Astrocyte (in vitro differentiated cells and primary cell): ENCODE results near the gene HIPK2. TPM values are rescaled to one million over a fixed set of nuclear protein-coding genes. Genes with fewer than 3 reads are reported as not detected.
A peak's percentile ranks its signal among the peaks of the same experiment; 100 is the strongest.

Source experiments
- DNase-seq: peaks from one replicate; pipeline ENCODE4 v3.0.0-alpha.2; 2010; ENCODE audit warnings: low read depth
- FAIRE-seq: peaks from 2 replicates; lab custom pipeline; 2011; peaks lifted over from hg19 to GRCh38; lab: Jason Lieb, UNC
- H2AFZ ChIP-seq: 2 replicates; pipeline ENCODE4 v1.6.0; 2012; ENCODE audit warnings: low read depth, low read length, inconsistent platforms
- H3K27ac ChIP-seq: 2 replicates; pipeline ENCODE4 v1.5.1; 2011; ENCODE audit warnings: low read depth, low read length, inconsistent platforms
- H3K27me3 ChIP-seq: 2 replicates; pipeline ENCODE4 v1.6.0; 2011; ENCODE audit warnings: low read length, inconsistent platforms; ENCODE audit not compliant: insufficient read depth
- H3K36me3 ChIP-seq: 2 replicates; pipeline ENCODE4 v1.5.1; 2011; ENCODE audit warnings: low read length, inconsistent platforms; ENCODE audit not compliant: insufficient read depth
- H3K4me1 ChIP-seq: 2 replicates; pipeline ENCODE4 v1.5.1; 2011; ENCODE audit warnings: low read length, inconsistent platforms; ENCODE audit not compliant: insufficient read depth
- H3K4me2 ChIP-seq: 2 replicates; pipeline ENCODE4 v1.6.0; 2012; ENCODE audit warnings: low read length, inconsistent platforms
- H3K4me3 ChIP-seq: 2 replicates; pipeline ENCODE4 v1.5.1; 2011; ENCODE audit warnings: low read depth, mild to moderate bottlenecking, low read length, inconsistent platforms; ENCODE audit not compliant: insufficient read depth
- H3K79me2 ChIP-seq: 2 replicates; pipeline ENCODE4 v1.6.0; 2012; ENCODE audit warnings: mild to moderate bottlenecking, low read length, inconsistent platforms; ENCODE audit not compliant: insufficient read depth
- H3K9ac ChIP-seq: 2 replicates; pipeline ENCODE4 v1.6.0; 2012; ENCODE audit warnings: mild to moderate bottlenecking, low read length, inconsistent platforms
- H3K9me3 ChIP-seq: 2 replicates; pipeline ENCODE4 v1.5.1; 2012; ENCODE audit warnings: low read depth, mild to moderate bottlenecking, low read length, inconsistent platforms; ENCODE audit not compliant: insufficient read depth
- H4K20me1 ChIP-seq: 2 replicates; pipeline ENCODE4 v1.6.0; 2012; ENCODE audit warnings: low read length, inconsistent platforms; ENCODE audit not compliant: insufficient read depth
- H3K27ac Mint-ChIP-seq: one replicate; pipeline ENCODE4 v1.8.0; 2021; ENCODE audit warnings: mild to moderate bottlenecking, mixed read lengths; ENCODE audit not compliant: unreplicated experiment
- H3K27me3 Mint-ChIP-seq: one replicate; pipeline ENCODE4 v1.8.0; 2021; ENCODE audit warnings: low read depth, mixed read lengths; ENCODE audit not compliant: unreplicated experiment
- H3K36me3 Mint-ChIP-seq: one replicate; pipeline ENCODE4 v1.8.0; 2021; ENCODE audit warnings: low read depth, mixed read lengths; ENCODE audit not compliant: unreplicated experiment
- H3K4me1 Mint-ChIP-seq: one replicate; pipeline ENCODE4 v1.8.0; 2021; ENCODE audit warnings: low read depth, mixed read lengths; ENCODE audit not compliant: unreplicated experiment
- H3K4me3 Mint-ChIP-seq: one replicate; pipeline ENCODE4 v1.8.0; 2021; ENCODE audit warnings: mild to moderate bottlenecking, moderate library complexity, mixed read lengths; ENCODE audit not compliant: unreplicated experiment
- H3K9me3 Mint-ChIP-seq: one replicate; pipeline ENCODE4 v1.8.0; 2021; ENCODE audit warnings: mild to moderate bottlenecking, mixed read lengths; ENCODE audit not compliant: unreplicated experiment
- EZH2 ChIP-seq: IDR thresholded peaks from 2 replicates; pipeline ENCODE4 v1.6.1; 2012; ENCODE audit warnings: mild to moderate bottlenecking, low read length, inconsistent platforms; ENCODE audit not compliant: insufficient read depth
- total RNA-seq: library from RNA; stranded (reverse); gene quantifications from 2 replicates; pipeline ENCODE4 v1.2.1, GENCODE V29; 2021
- TF ChIP-seq, protein P1 (sequence below): IDR thresholded peaks from 2 replicates; pipeline ENCODE4 v1.5.1; 2011; ENCODE audit warnings: low read depth, mild to moderate bottlenecking, inconsistent platforms, low read length, moderate library complexity; ENCODE audit not compliant: insufficient read depth

Gene HIPK2
- total RNA-seq, 1 donor from 2014 or later: 35.8 TPM

GRCh38 chr7:139773371-139773770, 4.4 kb downstream of the HIPK2 start:
- TF ChIP-seq, protein P1, sequence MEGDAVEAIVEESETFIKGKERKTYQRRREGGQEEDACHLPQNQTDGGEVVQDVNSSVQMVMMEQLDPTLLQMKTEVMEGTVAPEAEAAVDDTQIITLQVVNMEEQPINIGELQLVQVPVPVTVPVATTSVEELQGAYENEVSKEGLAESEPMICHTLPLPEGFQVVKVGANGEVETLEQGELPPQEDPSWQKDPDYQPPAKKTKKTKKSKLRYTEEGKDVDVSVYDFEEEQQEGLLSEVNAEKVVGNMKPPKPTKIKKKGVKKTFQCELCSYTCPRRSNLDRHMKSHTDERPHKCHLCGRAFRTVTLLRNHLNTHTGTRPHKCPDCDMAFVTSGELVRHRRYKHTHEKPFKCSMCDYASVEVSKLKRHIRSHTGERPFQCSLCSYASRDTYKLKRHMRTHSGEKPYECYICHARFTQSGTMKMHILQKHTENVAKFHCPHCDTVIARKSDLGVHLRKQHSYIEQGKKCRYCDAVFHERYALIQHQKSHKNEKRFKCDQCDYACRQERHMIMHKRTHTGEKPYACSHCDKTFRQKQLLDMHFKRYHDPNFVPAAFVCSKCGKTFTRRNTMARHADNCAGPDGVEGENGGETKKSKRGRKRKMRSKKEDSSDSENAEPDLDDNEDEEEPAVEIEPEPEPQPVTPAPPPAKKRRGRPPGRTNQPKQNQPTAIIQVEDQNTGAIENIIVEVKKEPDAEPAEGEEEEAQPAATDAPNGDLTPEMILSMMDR: no peak
- TF ChIP-seq EZH2: no peak
- no peak overlapping the region for H3K27ac Mint-ChIP-seq
- Histone ChIP-seq H3K27ac (peak overlapping the region; percentile 57), H3K4me3 (no peak overlapping the region), H3K9me3 (no peaks in the 10 kb centered on the region), H3K79me2 (peaks cover 81% of the 10 kb centered on the region), H3K9ac (no peak overlapping the region), H3K4me1 (peaks cover 43% of the 10 kb centered on the region), H2AFZ (no peak overlapping the region), H3K36me3 (peaks cover 3% of the 10 kb centered on the region), H3K27me3 (no peaks in the 10 kb centered on the region), H3K4me2 (peak overlapping the region; percentile 93), H4K20me1 (peaks cover 60% of the 10 kb centered on the region)
- no peaks in the 10 kb centered on the region for H3K27me3 Mint-ChIP-seq
- H3K4me3 Mint-ChIP-seq: no peak overlapping the region
- no peaks in the 10 kb centered on the region for H3K9me3 Mint-ChIP-seq
- peaks cover 38% of the 10 kb centered on the region for H3K4me1 Mint-ChIP-seq
- no peak for FAIRE-seq
- peaks cover under 1% of the 10 kb centered on the region for H3K36me3 Mint-ChIP-seq
- DNase-seq: no peak

- Histone ChIP-seq H3K36me3 (peaks cover 3% of the 10 kb centered on the region), H3K4me1 (peaks cover 43% of the 10 kb centered on the region), H2AFZ (no peak overlapping the region), H3K79me2 (peaks cover 82% of the 10 kb centered on the region), H3K9ac (no peak overlapping the region), H3K27ac (no peak overlapping the region), H4K20me1 (peaks cover 65% of the 10 kb centered on the region), H3K9me3 (no peaks in the 10 kb centered on the region), H3K27me3 (no peaks in the 10 kb centered on the region), H3K4me2 (no peak overlapping the region), H3K4me3 (no peak overlapping the region)
- Mint-ChIP-seq H3K9me3 (no peaks in the 10 kb centered on the region), H3K27ac (no peak overlapping the region), H3K27me3 (no peaks in the 10 kb centered on the region), H3K4me1 (peaks cover 38% of the 10 kb centered on the region), H3K36me3 (peaks cover 4% of the 10 kb centered on the region), H3K4me3 (no peak overlapping the region)
- FAIRE-seq (no peak), DNase-seq (no peak)
- TF ChIP-seq, protein P1: no peak
- TF ChIP-seq EZH2: no peak
Observed at GRCh38 chr7:139772873-139773272, 4.9 kb downstream of the HIPK2 start.

DNA sequence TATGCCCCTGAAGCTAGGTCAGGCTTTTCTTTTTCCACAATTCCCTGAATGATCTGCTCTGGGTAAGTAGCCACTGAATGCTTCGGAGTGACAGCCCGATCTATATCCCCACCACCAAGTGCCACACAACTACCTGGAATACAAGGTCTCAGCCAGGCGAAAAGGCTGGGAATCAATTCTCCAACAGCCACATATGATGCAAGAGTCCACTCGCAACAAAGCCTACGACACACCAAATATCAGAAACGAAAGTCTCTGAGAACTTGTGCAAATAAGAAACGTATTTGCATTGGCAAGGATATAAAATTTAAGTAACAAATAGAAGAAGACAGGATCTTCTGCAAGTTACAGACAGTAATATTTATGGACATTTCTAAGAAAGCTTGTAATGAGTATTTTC, 5.7 kb downstream of the HIPK2 start:
- Histone ChIP-seq H4K20me1 (peaks cover 72% of the 10 kb centered on the region), H3K36me3 (peaks cover 3% of the 10 kb centered on the region), H3K4me3 (no peak overlapping the region), H3K9me3 (no peaks in the 10 kb centered on the region), H2AFZ (no peak overlapping the region), H3K9ac (peak overlapping the region; percentile 51), H3K27ac (peak overlapping the region; percentile 77), H3K4me2 (peak overlapping the region; percentile 81), H3K79me2 (peaks cover 89% of the 10 kb centered on the region), H3K27me3 (no peaks in the 10 kb centered on the region), H3K4me1 (peaks cover 43% of the 10 kb centered on the region)
- FAIRE-seq: no peak
- peak overlapping the region; percentile 43 for H3K4me3 Mint-ChIP-seq
- no peaks in the 10 kb centered on the region for H3K9me3 Mint-ChIP-seq
- TF ChIP-seq, protein P1: no peak
- TF ChIP-seq EZH2: no peak
- H3K4me1 Mint-ChIP-seq: peaks cover 38% of the 10 kb centered on the region
- H3K27ac Mint-ChIP-seq: no peak overlapping the region
- DNase-seq: no peak
- H3K27me3 Mint-ChIP-seq: no peaks in the 10 kb centered on the region
- peaks cover 4% of the 10 kb centered on the region for H3K36me3 Mint-ChIP-seq
